Stimulated activated CD4-positive, alpha-beta T cell treated with anti-CD3 and anti-CD28 coated beads, Interleukin-1b, Interleukin-23, amount 100 ng/mL, for 1 hour (primary cell): ENCODE data around the gene MED13.
"Not testable (repeated sequence)": the region's sequence is repeated elsewhere in the genome, so short reads cannot be mapped to it uniquely, and the experiment has no call there.

Source experiments
- DNase-seq, 2 donors: peaks; one replicate each; pipeline ENCODE4 v3.0.0-alpha.2; 2020; ENCODE audit warnings: low read depth in 2 of 2

Gene MED13

DNA sequence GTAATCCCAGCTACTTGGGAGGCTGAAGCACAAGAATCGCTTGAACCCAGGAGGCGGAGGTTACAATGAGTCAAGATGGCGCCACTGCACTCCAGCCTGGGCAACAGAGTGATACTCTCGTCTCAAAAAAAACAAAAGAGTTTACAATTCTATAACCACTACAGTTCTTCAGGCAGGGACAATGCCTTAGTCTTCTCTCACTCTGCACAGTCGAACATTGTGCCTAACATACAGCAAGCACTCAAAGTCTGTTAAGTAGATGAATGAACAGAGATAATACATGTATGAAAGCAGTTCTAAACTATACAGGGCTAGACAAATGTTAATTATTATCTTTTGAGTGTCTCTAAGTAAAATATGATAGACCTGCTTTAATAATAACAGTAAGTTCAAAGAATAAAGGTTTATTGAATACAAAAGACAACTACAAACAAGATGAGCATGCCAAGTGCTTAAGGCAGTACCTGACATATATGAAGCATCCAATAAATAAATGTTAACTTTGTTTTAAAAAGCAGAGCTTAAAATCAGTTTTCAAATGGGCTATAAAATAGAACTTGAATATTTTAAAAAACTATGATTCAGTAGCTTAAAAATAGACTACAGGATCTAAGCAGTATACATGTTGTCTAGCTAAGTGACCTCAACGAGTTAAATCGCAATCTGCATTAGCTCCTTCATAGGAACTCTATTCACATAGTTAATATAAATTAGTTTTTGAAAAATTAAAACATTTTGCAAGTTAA is 156.6 kb downstream of the MED13 start:
- DNase-seq, result no peak

DNA sequence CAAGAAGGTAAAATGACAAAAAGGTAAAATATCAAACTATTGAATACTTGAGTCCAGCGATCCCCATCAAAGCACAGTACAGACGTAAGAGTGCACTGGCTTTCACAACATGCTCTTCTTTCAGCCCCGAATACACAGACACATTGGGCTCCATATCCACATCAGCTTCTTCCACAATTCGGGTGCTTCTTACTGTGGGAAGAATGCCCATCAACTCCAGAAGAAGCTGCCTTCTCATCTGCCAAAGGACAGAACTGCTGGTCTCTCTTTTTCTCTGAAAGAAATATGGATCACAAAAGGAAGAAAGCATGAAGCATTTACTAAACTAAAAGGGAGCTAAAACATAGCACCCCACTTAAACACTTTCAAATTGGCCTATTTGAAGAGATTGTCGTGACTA is 157.7 kb downstream of the MED13 start:
- DNase-seq, result no peak

DNA sequence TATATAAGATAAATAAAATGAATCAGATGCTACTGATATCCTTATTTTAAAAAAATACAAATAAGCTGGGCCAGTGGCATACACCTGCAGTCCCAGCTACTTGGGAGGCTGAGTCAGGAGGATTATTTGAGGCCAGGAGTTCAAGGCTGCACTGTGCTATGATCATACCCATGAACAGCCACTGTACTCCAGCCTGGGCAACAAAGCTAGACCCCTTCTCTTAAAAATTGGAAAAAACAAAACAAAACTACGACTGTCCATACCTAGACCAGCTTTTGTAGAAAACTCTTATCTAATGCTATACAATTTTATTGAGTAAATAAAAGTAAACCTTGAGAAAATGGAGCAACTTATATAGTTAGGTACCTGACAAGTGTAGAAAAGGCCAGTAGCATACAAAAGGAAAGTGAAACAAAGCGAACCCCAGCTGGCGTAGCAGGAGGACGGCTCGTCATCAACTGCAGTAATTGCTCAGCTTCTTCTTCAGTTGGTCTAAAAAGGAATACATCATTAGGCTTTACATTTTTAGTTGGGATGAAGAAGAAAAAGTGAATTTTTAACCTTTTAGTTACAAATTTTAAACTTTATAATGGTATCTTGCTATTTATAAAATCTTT is 160.9 kb downstream of the MED13 start:
- no peak for DNase-seq

DNA sequence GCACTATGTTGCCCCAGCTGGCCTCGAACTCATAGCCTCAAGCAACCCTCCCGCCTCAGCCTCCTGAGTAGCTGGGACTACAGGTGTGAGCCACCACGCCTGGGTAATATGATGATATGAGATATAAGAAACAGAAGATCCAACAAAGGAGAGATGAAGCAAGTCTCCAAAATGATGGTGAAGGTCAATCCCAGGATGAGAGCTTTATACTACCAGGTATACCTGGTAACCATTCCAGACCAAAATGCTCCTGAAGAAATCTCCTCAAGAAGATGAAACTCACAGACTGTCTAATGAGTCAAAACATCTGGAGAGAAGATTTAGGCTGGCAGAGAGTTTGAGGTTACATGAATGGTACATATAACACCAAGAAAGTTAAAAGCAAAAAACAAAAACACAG is 161.8 kb downstream of the MED13 start:
- DNase-seq, result no peak

DNA sequence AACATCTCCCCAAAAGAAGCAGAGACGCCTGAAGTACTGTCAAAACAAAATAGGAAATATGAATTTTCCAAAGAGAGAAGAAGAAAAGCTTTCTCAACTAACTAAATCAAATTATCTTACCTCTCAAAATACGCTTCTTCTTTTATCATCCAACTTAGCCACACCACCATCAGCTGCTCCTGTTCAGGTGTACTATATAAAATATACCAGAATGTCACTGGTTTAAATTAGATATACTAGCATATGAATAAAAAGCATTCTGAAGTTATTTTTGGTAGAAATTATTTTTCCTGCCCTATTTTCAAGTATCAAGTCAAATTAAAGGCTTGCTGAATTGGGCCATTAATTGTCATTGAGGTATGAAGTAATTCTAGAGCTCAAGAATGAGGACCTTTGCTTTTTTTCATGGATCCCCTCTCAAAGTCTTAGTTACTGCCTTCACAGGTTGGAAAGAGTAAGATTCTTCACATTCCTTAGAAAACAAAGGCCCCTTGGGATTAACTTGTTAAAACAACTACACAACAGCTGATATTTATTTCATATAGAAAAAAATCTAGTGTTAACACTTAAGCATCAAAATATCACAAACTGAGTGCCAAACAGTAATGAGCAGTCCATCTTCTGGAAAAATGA is 167.4 kb downstream of the MED13 start:
- DNase-seq, result no peak

DNA sequence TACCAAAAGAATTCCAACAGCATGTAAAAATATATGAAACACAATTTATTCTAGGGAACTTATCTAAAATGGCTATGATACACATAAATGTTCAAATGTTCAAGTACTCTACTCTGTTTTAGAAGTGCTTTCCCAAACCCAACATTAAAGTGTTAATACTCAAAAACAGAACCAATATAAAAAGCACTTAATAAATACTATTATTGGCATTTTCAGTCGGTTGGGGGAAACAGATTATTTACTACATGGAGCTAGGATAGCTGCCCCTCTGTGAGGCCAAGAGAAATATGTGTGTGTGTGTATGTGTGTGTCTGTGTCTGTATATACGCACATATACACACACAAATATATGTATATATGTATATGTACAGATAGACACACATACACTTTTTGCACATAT is 169.7 kb downstream of the MED13 start:
- DNase-seq, result no peak

DNA sequence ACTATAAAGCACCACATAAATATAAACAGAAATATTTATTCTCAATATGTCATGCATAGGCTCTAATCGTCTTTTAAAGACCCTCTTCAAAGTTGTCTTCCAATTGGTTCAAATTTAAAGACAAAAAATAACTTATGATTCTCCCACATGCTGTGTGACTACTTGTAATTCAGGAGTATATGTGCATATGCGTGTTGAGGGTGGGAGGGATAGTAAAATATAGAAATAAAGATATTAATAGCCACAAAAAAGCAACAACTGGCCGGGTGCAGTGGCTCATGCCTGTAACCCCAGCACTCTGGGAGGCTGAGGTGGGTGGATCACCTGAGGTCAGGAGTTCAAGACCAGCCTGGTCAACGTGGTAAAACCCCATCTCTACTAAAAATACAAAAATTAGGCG is 170.8 kb downstream of the MED13 start:
- not testable (repeated sequence) for DNase-seq
